ENCODE data around the gene THADA. TPM values are rescaled to one million over a fixed set of nuclear protein-coding genes. Genes with fewer than 3 reads are reported as not detected.
A peak's percentile ranks its signal among the peaks of the same experiment; 100 is the strongest.

The THADA gene
- total RNA-seq, 1 donor from 2014 or later, result 50.6 TPM

DNA sequence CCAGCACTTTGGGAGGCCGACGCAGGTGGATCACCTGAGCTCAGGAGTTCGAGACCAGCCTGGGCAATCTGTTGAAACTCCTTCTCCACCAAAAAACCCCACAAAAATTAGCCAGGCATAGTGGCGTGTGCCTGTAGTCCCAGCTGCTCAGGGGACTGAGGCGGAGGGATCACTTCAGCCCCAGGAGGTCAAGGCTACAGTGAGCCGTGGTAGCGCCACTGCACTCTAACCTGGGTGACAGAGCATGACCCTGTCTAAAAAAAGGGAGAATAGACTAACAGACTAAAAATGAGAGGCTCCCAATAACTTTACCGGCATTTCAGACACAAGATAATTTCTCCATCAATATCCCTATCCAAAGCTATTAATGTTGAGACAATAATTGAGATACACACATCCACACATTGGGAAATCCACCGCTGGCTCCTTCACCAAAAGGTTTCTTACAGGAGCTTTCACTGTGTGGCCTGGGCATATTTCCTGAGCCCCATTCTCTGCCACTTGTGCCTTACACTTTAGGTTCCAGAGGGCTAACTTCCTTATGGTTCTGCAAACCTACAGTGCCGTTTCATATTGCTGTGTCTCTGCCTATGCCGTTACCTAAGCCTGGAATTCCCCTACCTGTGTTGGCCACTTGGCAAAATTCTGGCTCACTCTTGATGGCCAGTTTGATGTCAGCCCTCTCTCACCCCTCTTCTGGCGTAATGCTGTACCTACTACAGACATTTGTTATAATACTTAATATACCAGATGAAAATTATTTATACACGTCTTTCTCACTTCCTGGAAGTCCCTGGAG is 253.7 kb downstream of the THADA start:
- Histone ChIP-seq H3K4me3 (ENCODE audit: low read length in 3 of 3) (no peak overlapping the region), H3K4me1 (ENCODE audit: control insufficient read depth in 3 of 3, insufficient read depth in 3 of 3, low read length in 3 of 3) (peaks cover 47 to 63% (median 57%) of the 10 kb centered on the region in 3 donors), H3K27ac (ENCODE audit: low read depth, low read length) (peak overlapping the region; percentile 52), H3K9ac (ENCODE audit: low read depth in 1 of 3, low read length in 3 of 3) (no peak overlapping the region), H3K9me3 (ENCODE audit: control insufficient read depth in 3 of 3, low read length in 3 of 3) (no peaks in the 10 kb centered on the region), H3K36me3 (ENCODE audit: control insufficient read depth in 3 of 3, insufficient read depth in 3 of 3, low read length in 3 of 3) (no peaks in the 10 kb centered on the region), H3K27me3 (ENCODE audit: control insufficient read depth in 3 of 3, insufficient read depth in 3 of 3, low read length in 3 of 3) (no peaks in the 10 kb centered on the region)

DNA sequence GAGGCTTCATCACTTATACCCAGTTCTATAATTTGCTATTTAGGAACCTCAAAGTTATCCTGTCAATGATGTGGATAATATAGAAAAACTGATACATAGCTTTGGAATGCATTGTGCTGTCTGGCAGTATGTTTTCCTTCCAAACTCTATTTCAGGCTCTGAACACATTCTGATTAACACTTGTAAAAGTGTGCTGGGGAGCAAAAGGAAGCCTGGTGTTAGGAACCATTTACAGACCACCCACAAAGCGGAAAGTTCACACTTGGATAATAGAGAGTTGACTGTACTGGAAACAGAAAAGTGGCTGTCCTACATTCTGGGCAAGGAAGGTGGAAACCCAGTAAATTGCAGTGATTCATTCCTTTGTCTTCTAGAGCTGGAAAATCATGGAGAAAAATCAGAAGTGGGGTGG is 254.9 kb downstream of the THADA start:
- no peaks in the 10 kb centered on the region for H3K36me3 ChIP-seq (ENCODE audit: control insufficient read depth in 3 of 3, insufficient read depth in 3 of 3, low read length in 3 of 3)
- H3K9me3 ChIP-seq (ENCODE audit: control insufficient read depth in 3 of 3, low read length in 3 of 3), result no peaks in the 10 kb centered on the region
- H3K27me3 ChIP-seq (ENCODE audit: control insufficient read depth in 3 of 3, insufficient read depth in 3 of 3, low read length in 3 of 3), result no peaks in the 10 kb centered on the region
- no peak overlapping the region for H3K4me3 ChIP-seq (ENCODE audit: low read length in 3 of 3)
- peak overlapping the region; percentile 52 for H3K27ac ChIP-seq (ENCODE audit: low read depth, low read length)
- no peak overlapping the region for H3K9ac ChIP-seq (ENCODE audit: low read depth in 1 of 3, low read length in 3 of 3)
- H3K4me1 ChIP-seq (ENCODE audit: control insufficient read depth in 3 of 3, insufficient read depth in 3 of 3, low read length in 3 of 3), result peaks cover 43 to 57% (median 45%) of the 10 kb centered on the region in 3 donors

DNA sequence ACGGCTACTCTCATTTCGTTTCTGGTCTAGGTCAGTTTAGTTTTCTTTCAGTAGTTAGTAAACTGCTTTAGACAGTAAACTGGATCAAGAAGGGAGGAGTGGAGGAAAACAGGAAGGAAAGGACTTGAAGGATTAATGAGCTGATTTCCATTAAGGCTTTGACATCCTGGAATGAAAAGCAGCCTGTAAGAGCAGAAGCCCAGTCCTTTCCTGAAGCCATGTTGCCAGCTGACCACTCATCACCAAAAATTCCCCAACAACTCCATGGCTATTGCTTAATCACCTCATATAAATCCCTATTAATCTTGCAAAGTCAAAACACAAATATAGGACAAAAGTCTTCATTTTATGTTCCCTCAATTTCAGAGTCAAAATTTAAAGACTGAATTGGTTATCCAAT is 255.8 kb downstream of the THADA start:
- Histone ChIP-seq H3K27me3 (ENCODE audit: control insufficient read depth in 3 of 3, insufficient read depth in 3 of 3, low read length in 3 of 3) (no peaks in the 10 kb centered on the region), H3K4me3 (ENCODE audit: low read length in 3 of 3) (no peak overlapping the region), H3K9ac (ENCODE audit: low read depth in 1 of 3, low read length in 3 of 3) (no peak overlapping the region), H3K4me1 (ENCODE audit: control insufficient read depth in 3 of 3, insufficient read depth in 3 of 3, low read length in 3 of 3) (peaks cover 34 to 49% (median 36%) of the 10 kb centered on the region in 3 donors), H3K27ac (ENCODE audit: low read depth, low read length) (peak overlapping the region; percentile 52), H3K36me3 (ENCODE audit: control insufficient read depth in 3 of 3, insufficient read depth in 3 of 3, low read length in 3 of 3) (no peaks in the 10 kb centered on the region), H3K9me3 (ENCODE audit: control insufficient read depth in 3 of 3, low read length in 3 of 3) (no peaks in the 10 kb centered on the region)

DNA sequence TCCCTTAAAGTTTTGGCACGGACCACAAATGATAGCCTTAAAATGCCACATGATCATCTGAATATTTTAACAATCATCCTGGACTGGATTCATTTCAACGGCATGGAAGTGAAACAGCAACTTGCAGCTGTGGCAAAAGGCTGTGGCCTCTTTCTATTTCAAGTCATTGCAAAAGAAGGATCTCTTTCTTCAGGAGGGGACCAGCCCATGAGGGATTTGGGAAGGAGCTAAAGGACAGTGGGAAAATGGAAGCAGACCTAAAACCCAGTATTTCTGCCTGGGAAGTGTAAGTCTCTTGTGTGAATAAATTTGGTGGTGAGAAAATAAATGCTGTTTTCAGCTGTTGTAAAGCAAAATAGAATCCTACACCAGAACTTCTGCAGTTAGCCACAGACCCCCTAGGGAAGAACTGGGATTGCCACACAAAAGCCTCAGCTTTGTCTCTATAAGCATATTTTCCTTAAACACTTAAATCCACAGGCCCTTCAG is 262.1 kb downstream of the THADA start:
- H3K9me3 ChIP-seq (ENCODE audit: control insufficient read depth in 3 of 3, low read length in 3 of 3), result no peaks in the 10 kb centered on the region
- no peaks in the 10 kb centered on the region for H3K27me3 ChIP-seq (ENCODE audit: control insufficient read depth in 3 of 3, insufficient read depth in 3 of 3, low read length in 3 of 3)
- H3K27ac ChIP-seq (ENCODE audit: low read depth, low read length), result peak overlapping the region; percentile 87
- H3K4me3 ChIP-seq (ENCODE audit: low read length in 3 of 3), result peak overlapping the region in 2 of 3 donors; percentile 4 to 62
- H3K9ac ChIP-seq (ENCODE audit: low read depth in 1 of 3, low read length in 3 of 3), result peak overlapping the region; percentile 50 to 68 (median 61)
- no peaks in the 10 kb centered on the region for H3K36me3 ChIP-seq (ENCODE audit: control insufficient read depth in 3 of 3, insufficient read depth in 3 of 3, low read length in 3 of 3)
- peaks cover 40 to 63% (median 53%) of the 10 kb centered on the region in 3 donors for H3K4me1 ChIP-seq (ENCODE audit: control insufficient read depth in 3 of 3, insufficient read depth in 3 of 3, low read length in 3 of 3)

DNA sequence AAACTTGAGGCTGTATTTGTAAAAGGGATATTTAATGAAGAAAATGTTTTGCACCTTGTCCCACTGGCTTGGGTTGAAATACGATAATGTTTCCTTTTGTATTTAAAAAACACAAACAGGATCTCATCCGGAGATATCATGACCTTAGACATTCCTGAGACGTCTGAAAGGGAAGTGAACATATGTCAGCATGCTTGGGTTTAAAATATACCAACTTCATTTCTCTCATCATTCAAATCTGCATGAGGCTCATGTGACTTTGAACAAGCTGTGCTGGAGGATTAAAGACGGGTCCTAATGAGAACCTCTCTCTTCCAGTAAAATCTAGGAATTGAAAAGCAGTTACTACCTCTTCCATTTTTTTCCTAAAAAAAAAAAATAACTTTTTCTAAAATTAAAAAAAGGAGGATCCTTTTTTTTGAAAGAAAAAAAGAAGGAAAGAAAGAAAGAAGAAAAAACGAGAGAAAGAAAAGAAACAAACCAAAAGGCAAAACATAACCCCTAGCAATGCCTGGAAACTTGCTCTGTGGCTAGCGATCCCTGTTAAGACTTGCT is 262.7 kb downstream of the THADA start:
- H3K4me1 ChIP-seq (ENCODE audit: control insufficient read depth in 3 of 3, insufficient read depth in 3 of 3, low read length in 3 of 3), result peaks cover 44 to 69% (median 58%) of the 10 kb centered on the region in 3 donors
- H3K9me3 ChIP-seq (ENCODE audit: control insufficient read depth in 3 of 3, low read length in 3 of 3), result no peaks in the 10 kb centered on the region
- no peaks in the 10 kb centered on the region for H3K36me3 ChIP-seq (ENCODE audit: control insufficient read depth in 3 of 3, insufficient read depth in 3 of 3, low read length in 3 of 3)
- no peaks in the 10 kb centered on the region for H3K27me3 ChIP-seq (ENCODE audit: control insufficient read depth in 3 of 3, insufficient read depth in 3 of 3, low read length in 3 of 3)
- H3K4me3 ChIP-seq (ENCODE audit: low read length in 3 of 3), result peak overlapping the region in 2 of 3 donors; percentile 4 to 62
- peak overlapping the region; percentile 87 for H3K27ac ChIP-seq (ENCODE audit: low read depth, low read length)
- peak overlapping the region; percentile 59 to 68 (median 61) for H3K9ac ChIP-seq (ENCODE audit: low read depth in 1 of 3, low read length in 3 of 3)

DNA sequence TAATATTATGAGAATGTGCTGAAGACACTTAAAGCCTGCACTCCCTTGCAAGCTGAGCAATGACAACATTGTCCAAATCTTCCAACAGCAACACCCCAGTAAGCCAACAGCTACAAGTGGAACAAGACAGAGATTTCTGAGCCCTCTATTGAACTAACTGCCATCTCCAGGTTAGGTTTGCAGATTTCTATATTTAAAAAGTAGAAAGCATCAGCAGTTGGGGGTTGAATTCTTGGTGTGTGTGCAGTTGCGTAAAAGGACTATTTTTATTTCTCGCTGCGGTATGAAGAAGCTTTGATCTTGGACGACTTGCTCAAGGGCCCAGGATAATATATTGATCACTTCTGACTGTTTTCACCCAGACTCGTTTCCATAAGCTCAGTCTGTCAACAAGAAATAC is 263.2 kb downstream of the THADA start:
- Histone ChIP-seq H3K4me3 (ENCODE audit: low read length in 3 of 3) (peak overlapping the region in 1 of 3 donors; percentile 62), H3K27me3 (ENCODE audit: control insufficient read depth in 3 of 3, insufficient read depth in 3 of 3, low read length in 3 of 3) (no peaks in the 10 kb centered on the region), H3K9me3 (ENCODE audit: control insufficient read depth in 3 of 3, low read length in 3 of 3) (no peaks in the 10 kb centered on the region), H3K36me3 (ENCODE audit: control insufficient read depth in 3 of 3, insufficient read depth in 3 of 3, low read length in 3 of 3) (no peaks in the 10 kb centered on the region), H3K9ac (ENCODE audit: low read depth in 1 of 3, low read length in 3 of 3) (peak overlapping the region; percentile 59 to 68 (median 61)), H3K4me1 (ENCODE audit: control insufficient read depth in 3 of 3, insufficient read depth in 3 of 3, low read length in 3 of 3) (peaks cover 44 to 74% (median 60%) of the 10 kb centered on the region in 3 donors), H3K27ac (ENCODE audit: low read depth, low read length) (peak overlapping the region; percentile 87)

DNA sequence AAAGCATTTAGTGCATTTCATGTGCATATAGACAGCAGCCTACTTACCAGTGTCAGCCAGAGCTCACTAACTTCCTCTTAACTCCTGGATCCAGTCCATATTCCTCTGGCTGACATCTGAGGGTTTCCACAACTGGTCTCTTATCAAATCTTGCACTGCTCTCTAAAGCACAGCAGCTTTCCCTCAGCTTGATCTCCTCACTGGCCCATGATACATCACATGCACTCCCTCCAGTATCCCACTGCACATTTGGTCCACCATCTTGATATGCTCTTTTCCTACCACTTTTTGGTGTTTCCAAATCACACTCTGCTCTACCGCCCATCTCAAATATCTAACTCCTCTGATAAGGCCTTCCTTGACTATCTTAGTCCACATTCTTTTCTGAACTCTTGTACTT is 264.4 kb downstream of the THADA start:
- Histone ChIP-seq H3K9ac (ENCODE audit: low read depth in 1 of 3, low read length in 3 of 3) (no peak overlapping the region), H3K27ac (ENCODE audit: low read depth, low read length) (peak overlapping the region; percentile 87), H3K9me3 (ENCODE audit: control insufficient read depth in 3 of 3, low read length in 3 of 3) (no peaks in the 10 kb centered on the region), H3K4me1 (ENCODE audit: control insufficient read depth in 3 of 3, insufficient read depth in 3 of 3, low read length in 3 of 3) (peaks cover 50 to 75% (median 58%) of the 10 kb centered on the region in 3 donors), H3K36me3 (ENCODE audit: control insufficient read depth in 3 of 3, insufficient read depth in 3 of 3, low read length in 3 of 3) (no peaks in the 10 kb centered on the region), H3K27me3 (ENCODE audit: control insufficient read depth in 3 of 3, insufficient read depth in 3 of 3, low read length in 3 of 3) (no peaks in the 10 kb centered on the region), H3K4me3 (ENCODE audit: low read length in 3 of 3) (no peak overlapping the region)

DNA sequence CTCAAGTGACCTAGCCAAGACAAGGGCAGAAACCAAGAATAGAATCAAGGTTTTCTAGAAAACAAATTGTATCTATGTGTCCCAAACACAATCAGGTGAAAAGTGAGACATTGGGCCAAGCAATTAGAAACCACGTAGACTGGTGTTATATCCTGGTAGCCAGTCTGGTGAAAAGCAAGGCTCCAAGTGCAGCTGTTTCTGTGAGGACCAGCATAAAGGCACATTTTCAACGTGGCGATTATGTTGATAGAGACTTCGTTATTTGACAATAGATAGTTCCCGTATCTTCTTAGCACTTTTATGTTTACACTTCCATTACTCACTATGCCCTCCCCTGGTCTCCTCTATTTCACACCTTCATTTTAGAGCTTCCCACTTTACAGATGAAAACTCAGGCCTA is 266.2 kb downstream of the THADA start:
- H3K9ac ChIP-seq (ENCODE audit: low read depth in 1 of 3, low read length in 3 of 3), result no peak overlapping the region
- no peaks in the 10 kb centered on the region for H3K36me3 ChIP-seq (ENCODE audit: control insufficient read depth in 3 of 3, insufficient read depth in 3 of 3, low read length in 3 of 3)
- peak overlapping the region; percentile 46 for H3K27ac ChIP-seq (ENCODE audit: low read depth, low read length)
- H3K4me3 ChIP-seq (ENCODE audit: low read length in 3 of 3), result no peak overlapping the region
- H3K4me1 ChIP-seq (ENCODE audit: control insufficient read depth in 3 of 3, insufficient read depth in 3 of 3, low read length in 3 of 3), result peaks cover 53 to 74% (median 56%) of the 10 kb centered on the region in 3 donors
- H3K9me3 ChIP-seq (ENCODE audit: control insufficient read depth in 3 of 3, low read length in 3 of 3), result no peaks in the 10 kb centered on the region
- no peaks in the 10 kb centered on the region for H3K27me3 ChIP-seq (ENCODE audit: control insufficient read depth in 3 of 3, insufficient read depth in 3 of 3, low read length in 3 of 3)

DNA sequence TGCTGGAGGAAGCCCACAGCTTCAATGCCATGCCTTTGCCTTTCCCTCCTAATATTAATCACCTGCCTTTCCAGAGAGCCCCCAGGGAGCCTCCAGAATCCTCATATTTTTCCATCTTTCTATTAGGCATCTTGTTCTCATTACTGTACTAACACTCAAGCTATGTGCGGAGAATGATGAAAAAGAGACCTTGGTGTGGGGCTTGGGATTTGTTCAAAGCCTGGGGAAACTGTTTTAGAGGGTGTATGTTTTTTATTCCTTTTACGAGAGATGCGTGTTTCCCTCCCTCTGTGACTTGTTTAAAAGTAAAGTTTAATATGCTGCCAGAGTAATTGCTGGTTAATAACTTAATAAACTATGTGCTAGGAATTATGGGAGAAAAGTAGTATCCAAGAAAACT is 267.0 kb downstream of the THADA start:
- H3K9me3 ChIP-seq (ENCODE audit: control insufficient read depth in 3 of 3, low read length in 3 of 3), result no peaks in the 10 kb centered on the region
- no peaks in the 10 kb centered on the region for H3K27me3 ChIP-seq (ENCODE audit: control insufficient read depth in 3 of 3, insufficient read depth in 3 of 3, low read length in 3 of 3)
- H3K9ac ChIP-seq (ENCODE audit: low read depth in 1 of 3, low read length in 3 of 3), result no peak overlapping the region
- H3K4me3 ChIP-seq (ENCODE audit: low read length in 3 of 3), result no peak overlapping the region
- H3K4me1 ChIP-seq (ENCODE audit: control insufficient read depth in 3 of 3, insufficient read depth in 3 of 3, low read length in 3 of 3), result peaks cover 50 to 67% (median 56%) of the 10 kb centered on the region in 3 donors
- peak overlapping the region; percentile 19 for H3K27ac ChIP-seq (ENCODE audit: low read depth, low read length)
- H3K36me3 ChIP-seq (ENCODE audit: control insufficient read depth in 3 of 3, insufficient read depth in 3 of 3, low read length in 3 of 3), result no peaks in the 10 kb centered on the region

DNA sequence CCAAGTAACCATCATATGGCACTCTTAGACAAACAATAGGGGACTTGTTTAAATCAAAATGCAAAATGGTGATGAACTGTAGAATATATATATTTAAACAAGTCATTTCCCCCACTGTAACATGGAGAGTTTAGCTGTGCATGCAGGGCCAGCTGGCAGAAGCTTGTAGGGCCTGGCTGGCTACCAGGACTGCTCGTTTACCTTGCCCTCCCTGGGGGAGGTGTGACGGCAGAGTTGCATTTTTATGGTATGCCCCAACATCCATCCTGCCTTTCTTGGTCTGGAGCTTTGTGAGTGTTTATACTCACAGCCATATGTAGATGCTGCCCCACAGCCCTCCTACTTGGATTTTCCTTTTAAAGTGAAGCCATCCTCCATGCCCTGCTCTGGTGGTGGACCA is 267.7 kb downstream of the THADA start:
- no peaks in the 10 kb centered on the region for H3K27me3 ChIP-seq (ENCODE audit: control insufficient read depth in 3 of 3, insufficient read depth in 3 of 3, low read length in 3 of 3)
- H3K9me3 ChIP-seq (ENCODE audit: control insufficient read depth in 3 of 3, low read length in 3 of 3), result no peaks in the 10 kb centered on the region
- no peaks in the 10 kb centered on the region for H3K36me3 ChIP-seq (ENCODE audit: control insufficient read depth in 3 of 3, insufficient read depth in 3 of 3, low read length in 3 of 3)
- no peak overlapping the region for H3K4me3 ChIP-seq (ENCODE audit: low read length in 3 of 3)
- H3K27ac ChIP-seq (ENCODE audit: low read depth, low read length), result no peak overlapping the region
- H3K9ac ChIP-seq (ENCODE audit: low read depth in 1 of 3, low read length in 3 of 3), result no peak overlapping the region
- peaks cover 45 to 62% (median 55%) of the 10 kb centered on the region in 3 donors for H3K4me1 ChIP-seq (ENCODE audit: control insufficient read depth in 3 of 3, insufficient read depth in 3 of 3, low read length in 3 of 3)

Measured in skeletal muscle tissue (tissue), 4 donors.